ENCODE measurements around the gene HYOU1. TPM values are rescaled to one million over a fixed set of nuclear protein-coding genes. Genes with fewer than 3 reads are reported as not detected.

HYOU1 gene
- total and polyA plus RNA-seq, 2 of the 8 experiments (the other 6 are each of a cell fraction or from before 2014, with no cell fraction given), result 239 to 295 TPM

DNA sequence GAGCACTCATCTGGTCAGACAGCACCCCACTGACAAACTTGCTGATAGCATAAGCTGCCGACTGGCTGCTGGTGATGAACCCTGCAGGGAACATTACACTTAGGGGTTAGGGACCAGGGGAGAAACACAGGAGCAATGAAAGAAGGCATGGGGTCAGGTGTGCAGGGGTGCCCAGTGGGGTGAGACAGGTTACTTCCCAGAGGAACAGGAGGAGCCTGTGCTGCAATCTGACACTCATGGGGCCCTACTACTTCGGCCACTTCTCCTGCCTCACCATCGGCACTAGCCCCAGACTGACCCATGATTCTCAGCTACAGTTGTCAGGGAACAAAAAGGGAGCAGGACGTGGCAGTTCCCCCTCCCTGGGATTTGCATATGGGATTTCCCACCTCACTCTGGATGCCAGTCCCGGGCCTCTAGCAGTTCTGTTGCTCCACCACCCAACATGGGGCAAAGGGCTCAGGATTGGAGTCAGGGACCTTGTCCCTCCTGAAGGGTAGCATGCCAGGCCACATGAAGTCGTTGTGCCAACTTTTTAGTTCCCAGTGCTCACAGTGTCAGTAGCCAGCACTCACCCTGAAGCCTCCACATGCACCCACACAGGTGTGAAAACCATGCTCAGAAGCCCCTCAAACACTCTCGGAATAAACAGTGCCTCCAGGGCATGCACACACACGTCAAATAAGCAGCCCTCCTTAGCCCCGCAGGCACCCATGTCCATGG, 28.5 kb downstream of the HYOU1 start:
- Histone ChIP-seq H2BK12ac (ENCODE audit: low read depth, low read length) (0 out of 2 replicates have a peak overlapping the region, but pooled peaks have one; percentile 10), H2AFZ (ENCODE audit: low read length) (no peak overlapping the region), H3K18ac (ENCODE audit: extremely low read depth, low read length) (no peak overlapping the region), H3K79me1 (ENCODE audit: low read depth, low read length) (peaks cover 15% of the 10 kb centered on the region), H3K4me3 (ENCODE audit: extremely low read depth in 1 of 4, insufficient read depth in 2 of 4, low read depth in 3 of 4, low read length in 4 of 4) (peak overlapping the region in 1 of 4 experiments; percentile 84; a peak in 4 of 8 replicates), H4K5ac (ENCODE audit: insufficient read length, low read depth, low read length) (no peak overlapping the region), H2BK20ac (ENCODE audit: low read length) (no peak overlapping the region), H3K9me3 (ENCODE audit: insufficient read depth in 2 of 2, low read depth in 1 of 2, low read length in 1 of 2) (no peaks in the 10 kb centered on the region), H3K23me2 (ENCODE audit: low read depth, low read length) (peaks cover 7% of the 10 kb centered on the region; the same call in 1 of the 2 replicates), H3K4ac (replicated peaks; ENCODE audit: insufficient read length, low read depth, low read length) (no peak overlapping the region), H3K9ac (replicated peaks in 1 of 4; ENCODE audit: extremely low read depth in 1 of 4, low read depth in 3 of 4, low read length in 3 of 4) (peak overlapping the region in 2 of 4 experiments; percentile 8 to 17; a peak in 3 of 7 replicates), H3K27me3 (replicated peaks in 1 of 4; ENCODE audit: control insufficient read depth in 3 of 4, extremely low read depth in 1 of 4, insufficient read depth in 3 of 4, low read length in 3 of 4) (no peaks in the 10 kb centered on the region), H3K23ac (ENCODE audit: insufficient read length) (no peak overlapping the region), H2AK5ac (ENCODE audit: low read depth, low read length) (no peak overlapping the region), H3K4me1 (replicated peaks in 1 of 4; ENCODE audit: control insufficient read depth in 3 of 4, insufficient read depth in 4 of 4, low read length in 3 of 4) (peaks cover 6 to 13% (median 10%) of the 10 kb centered on the region in 4 experiments), H2BK5ac (ENCODE audit: low read depth, low read length) (no peak overlapping the region), H3K36me3 (ENCODE audit: control insufficient read depth in 2 of 4, insufficient read depth in 4 of 4, low read length in 3 of 4) (peaks cover 8 to 50% (median 29%) of the 10 kb centered on the region in 4 experiments), H3K27ac (ENCODE audit: low read depth, low read length) (no peak overlapping the region; the same call in 1 of the 2 replicates), H4K8ac (ENCODE audit: extremely low read depth, insufficient read depth, low read length) (no peak overlapping the region), H3K56ac (replicated peaks; ENCODE audit: insufficient read length, low read depth, low read length) (no peak overlapping the region), H4K20me1 (replicated peaks in 1 of 2; ENCODE audit: control insufficient read depth in 1 of 2, insufficient read depth in 2 of 2, low read length in 2 of 2) (peaks cover 3 to 16% of the 10 kb centered on the region in 2 experiments), H3K14ac (ENCODE audit: insufficient read length) (no peak overlapping the region), H2BK120ac (replicated peaks; ENCODE audit: low read depth, low read length) (no peak overlapping the region), H2BK15ac (ENCODE audit: low read length) (no peak overlapping the region), H3K79me2 (ENCODE audit: control insufficient read depth in 1 of 2, insufficient read depth in 2 of 2, low read length in 2 of 2) (peaks cover 0 to 19% of the 10 kb centered on the region in 2 experiments; a peak in 1 of 4 replicates), H3K4me2 (ENCODE audit: insufficient read depth in 1 of 2, low read depth in 2 of 2, low read length in 2 of 2) (peak overlapping the region; percentile 81 to 82), H4K91ac (replicated peaks; ENCODE audit: insufficient read length, low read length) (peak overlapping the region; percentile 30)
- ChIA-PET CTCF (ENCODE audit: partially characterized antibody) (interaction anchor here (0.6 to 3.1 kb wide), 5 partner anchors 10 to 101 kb away, joined by 3 to 12 read pairs (median 4); partner anchors contain the start of genes RPS25 and TRAPPC4), POLR2A (ENCODE audit: partially characterized antibody) (interaction anchor here (1.4 to 9.7 kb wide), 4 partner anchors 15 to 27 kb away, joined by 4 to 224 read pairs (median 12); partner anchors contain the start of genes HYOU1, RPS25 and TRAPPC4)
- FAIRE-seq (no peak), DNase-seq (ENCODE audit: low read depth in 1 of 2, low spot score in 2 of 2) (no peak)
- WGBS, 2 experiments (ENCODE audit: extremely low coverage in 1 of 2, insufficient coverage in 1 of 2, insufficient read length in 1 of 2, insufficient replicate concordance in 2 of 2, low coverage in 1 of 2, low lambda C conversion rate in 2 of 2, missing lambda C conversion rate in 1 of 2), result 87% methylated on average over 9 of the region's 9 CpGs; no CpG with 5 or more reads in 1 of the 2 experiments
- no peak for TF ChIP-seq RFX5 (IDR thresholded peaks at IDR 0.05; ENCODE audit: borderline replicate concordance, low read depth, low read length)
- no peak for TF ChIP-seq RXRA (IDR thresholded peaks at IDR 0.05; ENCODE audit: insufficient read depth, low read depth, low read length)
- no peak for TF ChIP-seq TAF7 (optimal IDR thresholded peaks at IDR 0.05; ENCODE audit: borderline replicate concordance, low read depth, low read length)
- no peak for TF ChIP-seq KDM4A (IDR thresholded peaks at IDR 0.05; ENCODE audit: low read depth, low read length, severe bottlenecking)
- TF ChIP-seq POU5F1 (IDR thresholded peaks at IDR 0.05; ENCODE audit: low read depth, low read length), result no peak
- no peak for TF ChIP-seq POLR2AphosphoS5 (IDR thresholded peaks at IDR 0.05; ENCODE audit: low read depth, low read length)
- TF ChIP-seq SAP30 (IDR thresholded peaks at IDR 0.05; ENCODE audit: insufficient read depth, insufficient replicate concordance, low read length), result no peak
- TF ChIP-seq, protein P1, sequence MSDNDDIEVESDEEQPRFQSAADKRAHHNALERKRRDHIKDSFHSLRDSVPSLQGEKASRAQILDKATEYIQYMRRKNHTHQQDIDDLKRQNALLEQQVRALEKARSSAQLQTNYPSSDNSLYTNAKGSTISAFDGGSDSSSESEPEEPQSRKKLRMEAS (IDR thresholded peaks at IDR 0.05), result no peak
- TF ChIP-seq BCL11A (IDR thresholded peaks at IDR 0.05; ENCODE audit: low read depth in 2 of 2, low read length in 2 of 2), result no peak
- no peak for TF ChIP-seq RNF2 (IDR thresholded peaks at IDR 0.05; ENCODE audit: borderline replicate concordance, low read depth, low read length, missing control alignments, poor library complexity, severe bottlenecking)

Data from H1 (cell line).